ENCODE results near the gene DYSF.

DNA sequence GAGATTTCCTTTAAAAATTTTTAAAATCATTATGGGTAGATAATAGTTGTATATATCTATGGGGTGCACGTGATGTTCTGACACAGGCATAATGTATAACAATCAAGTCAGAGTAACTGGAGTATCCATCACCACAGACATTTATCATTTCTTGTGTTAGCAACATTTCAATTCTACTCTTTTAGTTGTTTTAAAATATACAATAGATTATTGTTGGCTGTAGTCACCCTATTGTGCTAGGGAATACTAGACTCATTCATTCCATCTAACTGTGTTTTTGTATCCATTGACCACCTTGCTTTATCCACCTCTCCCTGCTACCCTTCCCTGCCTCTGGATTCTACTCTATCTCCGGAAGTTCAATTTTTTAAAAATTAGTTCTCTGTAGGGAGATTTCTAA lies 31.0 kb downstream of the DYSF start:
- TF ChIP-seq REST (IDR thresholded peaks at IDR 0.05; ENCODE audit: low read depth) (no peak), EP300 (IDR thresholded peaks at IDR 0.05; ENCODE audit: borderline replicate concordance) (no peak), ZBTB7A (IDR thresholded peaks at IDR 0.05; ENCODE audit: low read depth) (no peak), RAD21 (IDR thresholded peaks at IDR 0.05; ENCODE audit: low read depth) (no peak), EGR1 (IDR thresholded peaks at IDR 0.05) (no peak), TCF12 (IDR thresholded peaks at IDR 0.05; ENCODE audit: low read depth) (no peak), TAF1 (IDR thresholded peaks at IDR 0.05; ENCODE audit: low read depth) (no peak), YY1 (IDR thresholded peaks at IDR 0.05; ENCODE audit: low read depth) (no peak), CEBPB (IDR thresholded peaks at IDR 0.05) (no peak)
- TF ChIP-seq, protein P1, sequence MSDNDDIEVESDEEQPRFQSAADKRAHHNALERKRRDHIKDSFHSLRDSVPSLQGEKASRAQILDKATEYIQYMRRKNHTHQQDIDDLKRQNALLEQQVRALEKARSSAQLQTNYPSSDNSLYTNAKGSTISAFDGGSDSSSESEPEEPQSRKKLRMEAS (IDR thresholded peaks at IDR 0.05): no peak
